HG02884 (cell line): ENCODE results near the gene COL6A1.
"Not testable (repeated sequence)": the region's sequence is repeated elsewhere in the genome, so short reads cannot be mapped to it uniquely, and the experiment has no call there.

ENCODE experiments used
- ATAC-seq: cut with Tn5 transposase; IDR thresholded peaks from one replicate; pipeline ENCODE4 v1.9.1; 2021; ENCODE audit warnings: mild to moderate bottlenecking, moderate library complexity; ENCODE audit not compliant: unreplicated experiment

Gene COL6A1

DNA sequence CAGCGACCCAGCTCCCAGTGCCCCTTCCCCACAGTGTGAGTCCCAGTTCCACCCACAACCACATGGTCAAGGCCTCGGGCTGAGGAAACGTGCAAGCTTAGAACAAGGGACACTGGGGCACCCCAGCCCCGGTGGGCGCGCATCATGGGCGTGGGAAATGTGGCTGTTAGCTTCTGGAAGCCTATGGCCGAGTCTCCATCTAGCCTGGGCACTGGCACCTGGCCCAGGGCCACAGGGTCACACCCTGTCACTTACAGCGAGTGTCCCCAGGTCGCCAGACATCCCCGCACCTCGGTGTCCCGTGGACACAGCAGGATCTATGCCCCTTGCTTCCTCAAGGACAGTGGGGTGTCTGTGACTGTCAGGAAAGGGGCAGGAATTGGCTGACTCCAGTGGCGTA lies 37.0 kb upstream of the COL6A1 start:
- no peak for ATAC-seq

DNA sequence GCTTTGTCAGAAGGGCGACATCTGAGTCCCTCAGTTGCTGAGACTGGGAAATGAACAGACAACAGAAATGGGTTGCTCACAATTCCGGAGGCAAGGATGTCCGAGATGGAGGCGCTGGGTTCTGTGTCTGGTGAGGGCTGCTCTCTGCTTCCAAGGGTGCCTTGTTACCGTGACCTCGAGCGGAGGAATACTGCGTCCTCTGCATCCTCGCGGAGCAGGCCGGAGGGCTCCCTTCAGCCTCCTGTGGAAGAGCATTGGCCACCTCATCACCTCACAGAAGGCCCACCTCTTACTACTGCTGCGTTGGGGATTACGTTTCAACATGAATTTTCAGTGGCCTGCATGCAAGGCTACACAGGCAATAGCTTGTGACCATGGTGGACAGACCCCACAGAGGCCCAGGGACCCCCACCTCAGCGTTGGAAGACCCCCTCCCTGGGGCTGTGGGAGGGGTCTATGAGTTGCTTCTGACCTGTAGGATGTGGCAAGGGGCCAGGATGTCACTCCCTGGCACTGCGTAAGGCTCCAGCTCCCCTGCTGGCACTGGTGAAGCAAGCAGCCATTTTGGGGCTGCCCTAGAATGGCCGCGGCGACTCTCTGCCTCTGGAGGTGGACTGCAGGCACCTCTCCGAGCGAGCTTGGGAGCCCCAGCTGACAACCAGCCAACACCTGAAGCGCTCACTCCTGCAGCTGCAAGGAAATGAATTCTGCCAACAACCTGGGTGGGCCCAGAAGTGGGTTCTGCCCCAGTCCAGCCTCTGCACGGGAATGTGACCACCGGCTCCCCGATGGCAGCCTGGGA lies 36.3 kb upstream of the COL6A1 start:
- no peak for ATAC-seq

DNA sequence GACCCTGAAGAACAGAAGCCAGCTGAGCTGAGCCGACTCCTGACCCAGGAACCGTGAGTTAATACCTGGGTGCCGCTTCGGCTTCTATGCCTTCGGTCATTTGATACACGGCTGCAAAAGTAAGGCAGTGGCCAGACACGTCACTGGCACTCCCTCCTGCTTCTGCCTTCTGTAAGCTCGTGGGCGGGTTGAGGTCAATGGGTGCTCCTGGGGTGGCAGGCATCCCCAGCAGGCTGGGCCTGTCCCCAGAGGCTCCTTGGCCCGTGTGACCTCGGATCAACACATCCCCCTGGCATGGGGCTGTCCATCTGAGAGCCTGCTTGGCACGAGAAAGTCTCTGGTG lies 35.7 kb upstream of the COL6A1 start:
- ATAC-seq = no peak

DNA sequence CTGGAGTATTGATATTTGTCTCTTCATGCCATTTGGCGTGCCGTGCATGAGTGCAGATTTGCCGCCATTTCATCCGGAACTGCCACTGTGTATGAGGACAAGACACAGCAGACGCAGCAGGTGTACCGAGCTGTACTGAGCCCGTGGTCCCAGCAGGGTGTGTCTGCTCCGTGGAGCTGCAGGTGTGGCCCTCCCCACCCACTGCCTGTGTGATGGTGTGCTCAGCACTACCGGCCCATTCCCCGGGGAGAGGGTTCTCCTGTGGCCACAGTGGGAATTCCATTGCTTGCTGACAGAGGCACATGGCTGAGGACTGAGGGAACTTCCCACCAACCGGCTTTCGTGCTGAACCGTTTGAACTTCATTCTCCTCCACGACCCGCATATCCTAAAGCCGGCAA lies 34.3 kb upstream of the COL6A1 start:
- ATAC-seq = no peak

DNA sequence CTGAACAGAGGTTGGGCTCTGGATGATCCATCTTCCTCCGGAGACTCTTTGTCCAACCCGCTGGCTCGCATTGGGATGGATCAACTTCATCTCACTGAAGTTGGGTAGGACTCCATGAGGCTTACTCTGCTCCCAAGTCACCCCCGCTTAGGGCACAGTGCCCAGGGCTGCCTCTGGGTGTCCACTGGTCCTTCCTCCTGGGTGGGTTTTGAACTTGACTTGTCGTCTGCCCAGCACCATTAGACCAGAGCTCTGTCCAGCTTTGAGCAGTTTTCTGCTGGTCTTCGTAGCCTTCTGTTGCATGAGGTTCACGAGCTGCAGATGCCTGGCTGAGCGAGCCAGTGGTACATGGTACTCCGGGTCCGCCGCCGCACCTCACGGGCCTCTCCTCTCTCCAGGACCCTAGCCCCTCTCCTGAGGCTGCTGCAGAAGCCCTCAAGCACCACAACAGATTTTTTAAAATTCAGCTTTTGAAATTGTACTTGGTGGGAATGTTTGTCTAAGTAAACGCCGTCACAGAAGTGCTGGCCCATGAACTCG lies 33.8 kb upstream of the COL6A1 start:
- no peak for ATAC-seq

DNA sequence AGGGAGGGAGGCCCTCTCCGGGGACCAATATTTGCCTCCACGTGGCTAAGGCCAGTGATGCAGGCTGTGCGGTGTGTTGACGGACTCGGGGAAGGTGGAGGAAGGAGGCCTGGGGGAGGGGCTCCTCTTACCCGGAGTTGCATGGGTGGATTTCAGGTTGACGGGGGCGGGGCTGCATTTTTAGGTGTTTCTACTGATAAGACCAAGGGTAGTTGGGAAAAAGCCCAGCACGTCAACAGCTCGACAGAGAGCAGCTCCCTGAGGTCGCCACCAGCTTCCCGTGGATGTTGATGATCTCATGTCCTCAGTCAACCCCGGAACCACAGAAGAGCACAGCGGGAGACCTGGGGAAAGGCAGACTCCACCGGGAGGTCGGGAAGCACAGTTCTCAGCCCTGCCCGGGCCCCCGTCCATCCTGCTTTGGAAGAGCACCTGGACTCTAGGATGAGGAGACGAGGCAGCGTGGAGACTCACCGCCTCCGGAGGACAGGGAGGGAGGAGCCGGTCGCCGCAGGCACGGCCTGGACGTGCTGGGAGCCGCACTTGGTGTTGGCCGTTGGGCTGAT lies 32.9 kb upstream of the COL6A1 start:
- ATAC-seq = no peak

DNA sequence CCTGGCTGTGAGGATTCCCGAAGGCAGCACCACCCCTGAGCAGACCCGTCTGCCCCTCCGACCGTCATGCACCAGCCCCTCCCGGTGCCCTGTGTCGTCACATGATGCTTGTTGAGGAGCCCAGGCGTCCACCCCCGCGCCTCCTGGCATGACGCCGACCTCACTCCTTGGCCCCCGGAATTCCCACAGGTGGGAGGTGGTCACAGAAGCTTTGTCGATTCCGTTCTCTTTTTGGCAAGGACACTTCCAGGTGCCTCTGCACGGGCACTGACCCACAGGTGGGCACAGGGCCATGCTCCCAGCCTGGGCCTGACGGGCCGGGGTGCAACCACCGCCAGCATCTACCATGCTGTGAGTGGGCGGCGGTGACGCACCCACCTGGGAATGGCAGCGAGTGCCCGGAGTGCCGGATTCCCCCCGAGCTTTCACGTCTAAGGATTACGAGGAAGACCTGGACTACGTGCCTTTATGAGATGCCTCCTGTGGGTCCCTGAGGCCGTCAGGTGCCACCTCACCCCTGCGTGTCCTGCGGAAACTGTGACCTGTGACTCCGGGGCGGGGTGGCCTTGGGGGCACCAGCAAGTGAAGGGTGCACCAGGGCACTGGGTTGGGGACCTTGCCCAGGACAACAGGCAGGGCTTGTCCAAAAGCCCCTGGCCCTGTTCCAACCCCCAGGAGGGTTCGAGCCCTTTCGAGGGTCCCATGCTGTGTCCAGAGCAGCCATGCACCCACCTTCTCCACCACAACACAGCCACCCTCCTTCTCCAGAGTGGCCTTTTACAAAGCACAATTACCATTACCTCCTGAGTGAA lies 31.4 kb upstream of the COL6A1 start:
- ATAC-seq = no peak

DNA sequence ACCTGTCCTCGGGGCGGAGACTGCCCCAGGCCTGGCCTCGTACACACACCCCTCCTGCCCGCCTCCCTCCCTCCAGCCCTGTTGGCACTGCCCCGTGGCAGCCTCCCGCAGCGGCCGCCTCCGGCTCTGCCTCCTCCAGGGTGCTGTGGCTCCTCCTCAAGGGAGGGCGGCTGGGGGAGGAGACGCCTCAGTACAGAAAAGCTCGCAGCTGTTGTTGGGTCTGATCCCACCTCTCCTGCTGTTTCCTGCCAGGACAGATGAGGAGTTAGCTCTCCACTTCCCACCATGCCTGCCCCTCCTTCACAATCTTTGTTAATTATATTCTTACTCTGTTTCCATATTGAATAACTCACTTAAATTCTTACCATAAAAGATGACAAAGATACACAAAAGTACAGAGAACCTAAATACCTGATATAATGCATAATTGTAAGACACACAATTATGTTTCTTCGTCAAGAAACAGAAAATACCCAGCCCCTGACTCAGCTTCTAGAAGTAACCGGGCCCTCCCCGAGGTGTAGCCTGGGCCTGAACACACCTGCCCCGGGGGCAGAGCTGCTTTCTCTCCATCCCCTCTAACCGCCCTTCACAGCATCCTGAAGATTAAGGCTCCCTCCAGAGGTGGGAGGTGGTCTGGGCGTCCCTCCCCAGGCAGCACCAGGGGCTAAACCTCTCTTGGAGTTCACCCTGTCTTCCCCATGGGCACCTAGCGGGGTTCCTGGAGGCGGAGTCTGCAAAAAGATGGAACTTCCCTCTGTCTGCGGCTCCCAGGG lies 30.6 kb upstream of the COL6A1 start:
- no peak for ATAC-seq

DNA sequence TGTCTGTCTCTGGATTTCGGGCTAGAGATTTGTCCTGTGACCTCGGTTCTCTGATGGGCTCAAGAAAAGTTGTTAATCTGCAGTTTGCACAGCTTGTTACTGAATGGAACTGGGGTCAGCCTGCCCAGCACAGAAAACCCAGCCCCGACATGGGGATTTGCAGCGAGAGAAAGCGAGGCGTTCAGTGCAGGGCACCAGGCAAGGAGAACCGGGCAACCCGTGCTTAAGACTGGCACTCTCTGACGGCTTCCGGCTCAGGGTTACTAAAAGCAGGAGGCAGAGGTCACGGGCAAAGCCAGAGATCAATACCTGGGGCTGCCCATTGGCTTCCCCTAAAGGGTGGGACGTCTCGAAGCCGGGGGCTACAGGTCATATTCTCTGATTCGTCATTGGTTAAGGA lies 29.9 kb upstream of the COL6A1 start:
- ATAC-seq = no peak

DNA sequence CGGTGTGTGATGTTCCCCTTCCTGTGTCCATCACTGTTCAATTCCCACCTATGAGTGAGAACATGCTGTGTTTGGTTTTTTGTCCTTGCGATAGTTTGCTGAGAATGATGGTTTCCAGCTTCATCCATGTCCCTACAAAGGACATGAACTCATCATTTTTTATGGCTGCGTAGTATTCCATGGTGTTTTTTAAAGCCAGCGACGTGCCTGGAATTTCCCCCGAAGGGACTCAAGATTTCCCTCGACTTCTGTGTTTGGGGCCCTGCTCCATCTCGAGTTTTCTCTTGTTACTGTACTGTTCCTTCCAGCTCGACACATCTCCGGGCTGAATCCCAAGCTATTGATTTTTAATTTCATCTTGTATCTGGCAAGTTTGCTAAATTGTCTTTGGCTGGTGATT lies 29.0 kb upstream of the COL6A1 start:
- not testable (repeated sequence) for ATAC-seq

DNA sequence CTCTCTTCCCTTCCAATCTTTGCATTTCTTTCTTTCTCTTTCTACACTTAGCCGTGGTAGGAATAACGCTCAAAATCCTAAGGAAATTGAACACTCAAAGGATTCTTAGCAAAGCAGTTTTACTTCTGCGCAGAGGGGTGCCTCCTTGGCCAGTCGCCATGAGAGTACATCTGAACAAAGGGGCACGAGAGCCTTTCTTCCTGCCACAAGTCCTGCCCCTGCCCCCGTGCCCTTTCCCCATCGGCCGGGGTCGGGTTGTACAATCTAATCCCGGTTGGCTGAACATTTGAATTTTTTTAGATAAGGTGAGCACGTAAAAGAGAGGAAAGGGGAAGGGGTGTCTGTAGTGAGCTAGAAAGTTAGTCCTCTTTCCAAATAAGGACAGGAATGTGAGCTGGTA lies 28.6 kb upstream of the COL6A1 start:
- no peak for ATAC-seq

DNA sequence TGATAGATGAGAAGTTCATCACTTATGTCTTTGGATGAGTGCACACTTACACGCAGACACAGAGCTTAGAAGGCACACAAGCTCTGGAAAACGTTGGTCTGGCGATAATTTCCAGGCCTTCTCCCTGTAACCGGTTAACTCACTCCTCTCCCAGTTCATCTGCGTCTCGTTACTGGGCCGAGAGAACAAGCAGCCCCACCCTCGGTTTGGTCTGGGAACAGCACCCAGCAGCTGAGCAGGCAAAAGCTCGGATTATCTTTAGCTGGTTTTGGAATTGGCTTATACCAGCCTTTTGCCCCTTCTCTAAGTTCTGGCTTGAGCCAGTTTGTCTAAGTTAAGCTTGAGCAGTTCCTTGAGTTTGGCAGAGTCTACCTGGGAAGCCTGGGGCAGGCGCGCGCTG lies 27.3 kb upstream of the COL6A1 start:
- no peak for ATAC-seq

DNA sequence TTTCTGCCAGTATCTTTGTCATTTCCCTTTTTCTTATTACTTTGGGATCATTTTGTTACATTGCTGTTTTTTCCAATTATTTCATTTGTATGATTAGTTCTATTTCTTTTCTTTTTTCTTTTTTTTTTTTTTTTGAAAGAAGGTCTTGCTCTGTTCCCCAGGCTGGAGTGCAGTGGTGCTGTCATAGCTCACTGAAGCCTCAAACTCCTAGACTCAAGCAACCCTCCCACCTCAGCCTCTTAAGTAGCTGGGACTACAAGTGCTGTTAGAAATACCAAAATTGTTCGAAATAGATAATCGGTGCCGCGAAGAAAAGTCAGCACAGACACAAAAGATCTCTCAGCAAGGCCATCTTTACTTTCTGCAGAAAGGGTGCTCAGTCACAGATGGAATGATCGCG lies 26.6 kb upstream of the COL6A1 start:
- no peak for ATAC-seq

DNA sequence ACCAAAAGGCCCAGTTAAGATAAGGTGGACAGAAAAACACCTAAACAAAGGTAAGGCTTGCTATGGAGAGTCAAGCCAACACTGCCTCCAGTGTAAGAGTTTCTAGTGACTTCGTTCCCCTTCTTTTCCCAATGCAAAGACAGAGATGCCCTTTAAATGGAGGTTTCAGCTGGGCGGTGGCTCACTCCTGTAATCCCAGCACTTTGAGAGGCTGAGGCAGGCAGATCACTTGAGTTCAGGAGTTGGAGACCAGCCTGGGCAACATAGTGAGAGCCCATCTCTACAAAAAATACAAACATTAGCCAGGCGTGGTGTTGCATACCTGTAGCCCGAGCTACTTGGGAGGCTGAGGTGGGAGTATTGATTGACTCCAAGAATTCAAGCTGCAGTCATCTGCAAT lies 24.0 kb upstream of the COL6A1 start:
- no peak for ATAC-seq

DNA sequence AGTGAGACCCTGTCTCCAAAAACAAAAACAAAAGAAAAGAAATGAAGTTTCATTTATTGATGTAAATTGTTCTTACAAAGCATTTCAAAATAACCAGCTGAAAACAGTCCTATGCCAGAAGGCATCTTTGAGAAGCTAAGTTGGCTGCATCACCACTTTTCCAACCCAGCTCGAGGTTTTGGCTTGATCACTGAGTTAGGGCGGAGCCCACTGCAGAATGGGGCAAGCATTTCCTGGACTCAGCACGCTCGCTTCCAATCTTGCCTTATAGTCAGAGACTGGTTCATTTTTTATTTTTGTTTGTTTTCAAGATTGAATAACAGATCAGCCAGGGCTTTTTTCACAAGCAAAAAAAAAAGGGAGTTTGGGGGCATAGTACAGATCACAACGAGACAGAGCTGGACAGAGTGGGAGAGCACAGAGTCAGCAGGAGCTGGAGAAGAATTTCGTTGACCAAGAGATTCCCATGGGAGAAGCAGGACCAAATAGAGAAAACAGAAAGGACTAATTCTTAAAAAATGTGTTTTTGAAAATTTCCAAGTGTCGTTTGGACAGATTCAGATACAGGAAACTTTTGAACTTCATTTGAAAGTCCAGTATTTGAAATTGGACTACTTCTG lies 23.5 kb upstream of the COL6A1 start:
- no peak for ATAC-seq

DNA sequence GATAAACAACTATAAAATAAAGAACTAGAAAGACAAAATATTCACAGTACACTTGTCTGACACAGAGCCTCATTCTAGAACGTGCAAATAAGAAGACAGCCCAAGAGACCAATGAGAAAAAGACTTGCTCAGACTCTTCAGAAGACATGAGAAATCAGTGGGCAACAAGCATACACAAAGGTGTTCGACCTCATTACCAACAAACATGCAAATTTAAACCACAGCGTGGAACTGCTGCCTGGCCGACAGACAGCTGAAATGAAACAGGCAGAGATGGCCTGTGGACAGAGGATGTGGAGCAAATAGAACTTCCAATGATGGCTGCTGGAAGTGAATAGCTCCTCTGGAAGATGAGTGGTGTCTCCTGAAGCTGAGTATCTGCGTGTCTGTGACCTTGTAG lies 22.4 kb upstream of the COL6A1 start:
- ATAC-seq = no peak

DNA sequence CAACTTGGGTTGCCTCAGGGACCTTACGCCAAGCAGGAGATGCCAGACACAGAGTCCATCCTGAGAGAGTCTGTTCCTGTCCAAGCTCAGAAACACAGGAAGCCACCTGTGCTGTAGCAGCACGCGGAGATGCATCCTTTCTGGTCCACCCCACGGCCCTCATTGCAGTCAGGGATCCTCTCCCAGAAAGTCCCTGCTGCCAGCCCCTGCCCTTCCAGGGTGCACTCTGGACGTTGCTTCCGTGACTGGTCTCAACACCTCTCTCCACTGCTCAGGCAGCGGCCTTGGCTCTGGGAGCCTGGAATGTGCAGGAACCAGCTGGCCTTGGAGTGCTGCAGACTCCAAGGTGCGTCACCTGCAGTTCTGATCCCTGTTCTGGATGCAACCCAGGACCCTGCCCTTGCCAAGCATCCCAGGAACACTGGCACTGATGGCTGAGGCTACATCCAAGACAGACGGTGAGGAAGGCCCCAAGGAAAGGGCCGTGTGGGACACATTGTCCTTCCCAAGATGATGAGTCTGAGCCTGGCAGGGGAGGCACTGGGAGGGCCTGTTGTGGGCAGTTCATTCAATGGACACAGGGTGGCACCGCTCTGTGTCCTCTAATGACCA lies 21.7 kb upstream of the COL6A1 start:
- ATAC-seq = no peak

DNA sequence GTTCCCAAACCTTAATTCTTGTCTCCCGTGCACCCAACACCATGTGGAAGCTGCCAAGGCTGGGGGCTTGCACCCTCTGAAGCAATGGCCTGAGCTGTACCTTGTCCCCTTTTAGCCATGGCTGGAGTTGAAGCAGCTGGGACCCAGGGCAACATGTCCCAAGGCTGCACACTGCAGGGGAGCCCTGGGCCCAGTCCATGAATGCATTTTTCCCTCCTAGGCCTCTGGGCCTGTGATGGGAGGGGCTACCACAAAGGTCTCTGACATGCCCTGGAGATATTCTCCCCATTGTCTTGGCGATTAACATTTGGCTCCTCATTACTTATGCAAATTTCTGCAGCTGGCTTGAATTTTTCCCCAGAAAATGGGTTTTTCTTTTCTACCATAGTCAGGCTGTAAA lies 20.2 kb upstream of the COL6A1 start:
- not testable (repeated sequence) for ATAC-seq

DNA sequence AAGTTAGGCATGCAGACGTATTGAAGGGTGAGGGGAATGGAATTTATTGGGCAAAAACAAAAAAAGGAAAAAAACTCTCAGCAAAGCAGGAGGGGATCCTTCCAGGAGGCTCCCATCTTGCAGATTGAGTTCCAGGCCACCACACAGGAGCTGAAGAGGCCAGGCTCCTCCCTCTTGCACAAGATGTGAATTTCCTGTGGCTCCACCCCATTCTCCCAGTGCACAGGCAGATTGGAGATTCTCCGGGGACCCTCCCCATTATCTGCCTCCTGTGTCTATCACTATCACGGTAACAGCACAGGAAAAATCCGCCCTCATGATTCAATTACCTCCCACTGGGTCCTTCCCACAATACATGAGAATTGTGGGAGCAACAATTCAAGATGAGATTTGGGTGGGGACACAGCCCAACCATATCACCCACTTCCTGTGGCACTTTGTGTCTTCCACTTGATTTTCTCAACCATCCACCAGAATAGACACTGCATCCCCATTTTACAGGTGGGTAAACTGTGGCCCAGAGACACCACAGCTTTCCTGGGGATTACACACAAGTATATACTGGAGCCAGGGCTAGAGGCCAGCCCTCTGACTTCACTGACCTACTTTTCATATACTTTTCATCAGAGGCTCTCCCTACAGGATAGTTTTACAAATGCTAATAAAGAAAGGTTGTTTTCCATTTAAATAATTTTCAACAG lies 18.9 kb upstream of the COL6A1 start:
- ATAC-seq = no peak

DNA sequence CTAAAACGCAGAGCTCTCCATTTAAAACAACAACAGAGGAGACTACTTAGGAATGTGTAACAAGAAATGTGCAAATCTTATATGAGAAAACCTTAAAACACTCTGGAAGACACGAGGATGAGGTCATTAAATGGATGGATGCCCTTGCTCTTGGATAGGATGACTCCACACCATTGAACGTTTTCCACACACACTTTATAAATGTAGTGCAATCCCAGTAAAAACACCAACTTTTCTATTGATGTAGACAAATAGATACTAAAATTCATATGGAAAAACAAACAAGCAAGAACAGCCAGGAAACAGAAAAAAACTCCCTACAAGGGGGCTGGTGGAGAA lies 18.4 kb upstream of the COL6A1 start:
- no peak for ATAC-seq
